H9 (cell line): Measurements from ENCODE around the gene CYRIA. TPM values are rescaled to one million over a fixed set of nuclear protein-coding genes. Genes with fewer than 3 reads are reported as not detected.

Experiments
- DNase-seq: peaks from one replicate; pipeline ENCODE4 v3.0.0-alpha.2; 2017
- H2AFZ ChIP-seq: one replicate; pipeline ENCODE4 v1.6.1; 2013; ENCODE audit warnings: mild to moderate bottlenecking, low read length, control low read depth, moderate library complexity
- H2AK5ac ChIP-seq: 2 replicates; pipeline ENCODE4 v1.6.1; 2013; ENCODE audit warnings: low read length, control low read depth, mixed read lengths; ENCODE audit not compliant: insufficient read length
- H2BK120ac ChIP-seq: one replicate; pipeline ENCODE4 v1.6.1; 2013; ENCODE audit warnings: low read depth, mild to moderate bottlenecking, low read length, control low read depth, inconsistent platforms; ENCODE audit not compliant: poor library complexity, severe bottlenecking
- H2BK12ac ChIP-seq: 2 replicates; pipeline ENCODE4 v1.6.1; 2013; ENCODE audit warnings: low read length, control low read depth, mixed read lengths, low read depth; ENCODE audit not compliant: insufficient read length
- H2BK15ac ChIP-seq: 2 replicates; pipeline ENCODE4 v1.6.1; 2013; ENCODE audit warnings: low read depth, low read length, control low read depth
- H2BK20ac ChIP-seq: one replicate; pipeline ENCODE4 v1.6.1; 2013; ENCODE audit warnings: low read depth, mild to moderate bottlenecking, low read length, control low read depth, inconsistent platforms; ENCODE audit not compliant: poor library complexity, severe bottlenecking
- H2BK5ac ChIP-seq: 2 replicates; pipeline ENCODE4 v1.6.1; 2013; ENCODE audit warnings: low read length, control low read depth, mixed read lengths; ENCODE audit not compliant: insufficient read length
- H3K14ac ChIP-seq: 2 replicates; pipeline ENCODE4 v1.6.1; 2013; ENCODE audit warnings: low read length, control low read depth; ENCODE audit not compliant: insufficient read depth
- H3K18ac ChIP-seq: 2 replicates; pipeline ENCODE4 v1.6.1; 2013; ENCODE audit warnings: low read depth, mild to moderate bottlenecking, mixed read lengths, low read length, control low read depth; ENCODE audit not compliant: insufficient read length
- H3K23ac ChIP-seq: 2 replicates; pipeline ENCODE4 v1.6.1; 2013; ENCODE audit warnings: low read length, control low read depth, mixed read lengths, low read depth; ENCODE audit not compliant: insufficient read length
- H3K23me2 ChIP-seq: 2 replicates; pipeline ENCODE4 v1.6.1; 2013; ENCODE audit warnings: low read depth, mild to moderate bottlenecking, mixed read lengths, low read length, control low read depth; ENCODE audit not compliant: insufficient read length, poor library complexity, severe bottlenecking
- H3K27ac ChIP-seq: 2 replicates; pipeline ENCODE4 v1.5.1; 2013; ENCODE audit warnings: low read length, control low read depth, mixed read lengths, low read depth; ENCODE audit not compliant: insufficient read length
- H3K27me3 ChIP-seq: 2 replicates; pipeline ENCODE4 v1.6.1; 2013; ENCODE audit warnings: low read length, control low read depth, inconsistent platforms; ENCODE audit not compliant: insufficient read depth
- H3K4ac ChIP-seq: 2 replicates; pipeline ENCODE4 v1.6.1; 2013; ENCODE audit warnings: low read depth, mild to moderate bottlenecking, control low read depth, inconsistent platforms, low read length, moderate library complexity
- H3K4me1 ChIP-seq: 2 replicates; pipeline ENCODE4 v1.6.1; 2013; ENCODE audit warnings: low read length, control low read depth, inconsistent platforms; ENCODE audit not compliant: insufficient read depth
- H3K4me2 ChIP-seq: 2 replicates; pipeline ENCODE4 v1.6.1; 2013; ENCODE audit warnings: low read length, control low read depth, mixed read lengths; ENCODE audit not compliant: insufficient read length, insufficient read depth
- H3K56ac ChIP-seq: 2 replicates; pipeline ENCODE4 v1.6.1; 2013; ENCODE audit warnings: low read depth, mild to moderate bottlenecking, mixed read lengths, low read length, control low read depth; ENCODE audit not compliant: insufficient read length
- H3K79me1 ChIP-seq: 2 replicates; pipeline ENCODE4 v1.6.1; 2013; ENCODE audit warnings: low read depth, mild to moderate bottlenecking, moderate library complexity, low read length, control low read depth, inconsistent platforms; ENCODE audit not compliant: insufficient read depth, poor library complexity, severe bottlenecking
- H3K79me2 ChIP-seq: 2 replicates; pipeline ENCODE4 v1.6.1; 2013; ENCODE audit warnings: low read length, control low read depth, inconsistent platforms; ENCODE audit not compliant: insufficient read depth
- H3K9ac ChIP-seq: 2 replicates; pipeline ENCODE4 v1.6.1; 2013; ENCODE audit warnings: low read length, control low read depth, mixed read lengths; ENCODE audit not compliant: insufficient read length; ENCODE audit errors: extremely low read depth
- H3K9me3 ChIP-seq: one replicate; pipeline ENCODE4 v1.6.1; 2013; ENCODE audit warnings: low read depth, low read length, inconsistent platforms; ENCODE audit not compliant: control insufficient read depth
- H3T11ph ChIP-seq: one replicate; pipeline ENCODE4 v1.6.1; 2013; ENCODE audit warnings: mild to moderate bottlenecking, low read length, control low read depth, inconsistent platforms
- H4K20me1 ChIP-seq: one replicate; pipeline ENCODE4 v1.6.1; 2013; ENCODE audit not compliant: control insufficient read depth, insufficient read length, insufficient read depth
- H4K5ac ChIP-seq: 2 replicates; pipeline ENCODE4 v1.6.1; 2013; ENCODE audit warnings: low read depth, mild to moderate bottlenecking, mixed read lengths, low read length, control low read depth; ENCODE audit not compliant: insufficient read length
- H4K8ac ChIP-seq: replicated peaks from 2 replicates; pipeline ENCODE4 v1.6.1; 2013; ENCODE audit warnings: low read length, control low read depth, mixed read lengths, low read depth; ENCODE audit not compliant: insufficient read length
- H4K91ac ChIP-seq: 2 replicates; pipeline ENCODE4 v1.6.1; 2013; ENCODE audit warnings: low read depth, mild to moderate bottlenecking, moderate library complexity, mixed read lengths, low read length, control low read depth; ENCODE audit not compliant: insufficient read length
- H3K27ac Mint-ChIP-seq, 3 experiments: 2 replicates in 2 of 3; 3 replicates in 1 of 3; pipeline ENCODE4 v1.8.0; 2020 to 2021; ENCODE audit warnings: mixed read lengths in 3 of 3, mild to moderate bottlenecking in 1 of 3, moderate library complexity in 1 of 3
- H3K27me3 Mint-ChIP-seq: 2 replicates; pipeline ENCODE4 v1.8.0; 2021; ENCODE audit warnings: low read depth, mild to moderate bottlenecking, moderate library complexity, mixed read lengths
- H3K36me3 Mint-ChIP-seq, 3 experiments: 2 replicates in 2 of 3; 3 replicates in 1 of 3; pipeline ENCODE4 v1.8.0; 2020 to 2021; ENCODE audit warnings: low read depth in 3 of 3, mixed read lengths in 3 of 3; ENCODE audit not compliant: insufficient read depth in 1 of 3
- H3K4me1 Mint-ChIP-seq, 2 experiments: 2 replicates each; pipeline ENCODE4 v1.8.0; 2020; ENCODE audit warnings: mixed read lengths in 2 of 2
- H3K4me3 Mint-ChIP-seq, 2 experiments: 2 replicates in 1 of 2; 3 replicates in 1 of 2; pipeline ENCODE4 v1.8.0; 2020 to 2021; ENCODE audit warnings: mild to moderate bottlenecking in 2 of 2, mixed read lengths in 2 of 2, moderate library complexity in 1 of 2
- H3K9me3 Mint-ChIP-seq, 2 experiments: 2 replicates in 1 of 2; 3 replicates in 1 of 2; pipeline ENCODE4 v1.8.0; 2020; ENCODE audit warnings: mild to moderate bottlenecking in 2 of 2, mixed read lengths in 2 of 2, moderate library complexity in 1 of 2
- CTCF ChIP-seq: fragments of 200-600 bp; sonication (generic); conservative IDR thresholded peaks from 3 replicates; pipeline ENCODE4 v1.8.0; 2021; ENCODE audit warnings: antibody characterized with exemption, mild to moderate bottlenecking
- WGBS: extraction: QIAGEN DNeasy Blood & Tissue Kit; methylation state at CpG from one replicate; pipeline ENCODE4 v1.1.7; 2013; ENCODE audit warnings: missing lambda C conversion rate, low lambda C conversion rate, mixed read lengths; ENCODE audit not compliant: insufficient read length; ENCODE audit errors: extremely low coverage; 5-methylcytosine and 5-hydroxymethylcytosine counted together
- total RNA-seq: library from RNA; stranded (reverse); gene quantifications from 2 replicates; pipeline ENCODE4 v1.2.1, GENCODE V29; 2021

The CYRIA gene
- total RNA-seq, 1 experiment from 2014 or later = 2.3 TPM

- no peak for DNase-seq
- peaks cover 8% of the 10 kb centered on the region; the same call in 1 of the 2 replicates for H3K27me3 Mint-ChIP-seq
- TF ChIP-seq CTCF = no peak
- H3K14ac ChIP-seq = no peak overlapping the region
- H3K4me3 Mint-ChIP-seq = no peak overlapping the region
- no peak overlapping the region for H3K4ac ChIP-seq
- peaks cover 0 to 3% (median 0%) of the 10 kb centered on the region in 3 experiments; a peak in 2 of 7 replicates for H3K36me3 Mint-ChIP-seq
- no peak overlapping the region for H2BK15ac ChIP-seq
- no peak overlapping the region for H4K8ac ChIP-seq
- no peak overlapping the region for H2BK5ac ChIP-seq
- no peak overlapping the region for H3K56ac ChIP-seq
- no peak overlapping the region for H2BK20ac ChIP-seq
- H4K5ac ChIP-seq = no peak overlapping the region
- H3K4me1 ChIP-seq = peaks cover 2% of the 10 kb centered on the region
- no peak overlapping the region for H3K4me2 ChIP-seq
- H3K18ac ChIP-seq = no peak overlapping the region
- H3K9ac ChIP-seq = no peak overlapping the region
- H3K23ac ChIP-seq = no peak overlapping the region
- no peak overlapping the region for H2BK120ac ChIP-seq
- no peak overlapping the region for H2BK12ac ChIP-seq
- no CpG with 5 or more reads among the region's 1 CpG for whole genome bisulfite sequencing
- H4K91ac ChIP-seq = no peak overlapping the region
- H3K9me3 Mint-ChIP-seq = no peaks in the 10 kb centered on the region
- H4K20me1 ChIP-seq = no peaks in the 10 kb centered on the region
- H3K27ac Mint-ChIP-seq = no peak overlapping the region
- H2AFZ ChIP-seq = no peak overlapping the region
- no peaks in the 10 kb centered on the region for H3K79me1 ChIP-seq
- H2AK5ac ChIP-seq = no peak overlapping the region
- H3K9me3 ChIP-seq = no peaks in the 10 kb centered on the region
- H3K79me2 ChIP-seq = no peaks in the 10 kb centered on the region
- H3K4me1 Mint-ChIP-seq = peaks cover 24 to 27% of the 10 kb centered on the region in 2 experiments
- no peak overlapping the region for H3T11ph ChIP-seq
- H3K27ac ChIP-seq = no peak overlapping the region
- H3K27me3 ChIP-seq = no peaks in the 10 kb centered on the region; the same call in 1 of the 2 replicates
- H3K23me2 ChIP-seq = no peaks in the 10 kb centered on the region
These were observed 28.3 kb downstream of the CYRIA start for GRCh38 chr2:16637304-16637703.
